Glomerular visceral epithelial cell (primary cell): ENCODE measurements around the gene JUN.
"Not testable (repeated sequence)": the region's sequence is repeated elsewhere in the genome, so short reads cannot be mapped to it uniquely, and the experiment has no call there.

ENCODE experiments used
- DNase-seq: peaks from one replicate; pipeline ENCODE4 v3.0.0-alpha.2; 2016; ENCODE audit errors: extremely low spot score

The JUN gene

GRCh38 chr1:58808077-58808476 is 24.2 kb upstream of the JUN start:
- no peak for DNase-seq

- DNase-seq: no peak
Observed at GRCh38 chr1:58805716-58806571, 22.1 kb upstream of the JUN start.

GRCh38 chr1:58804853-58805565 is 21.2 kb upstream of the JUN start:
- DNase-seq: no peak

GRCh38 chr1:58803858-58804257 is 20.0 kb upstream of the JUN start:
- no peak for DNase-seq

GRCh38 chr1:58802640-58803399 is 19.0 kb upstream of the JUN start:
- DNase-seq: no peak

- not testable (repeated sequence) for DNase-seq
Observed at GRCh38 chr1:58801286-58801685, 17.4 kb upstream of the JUN start.

- DNase-seq: no peak
Observed at GRCh38 chr1:58799650-58800049, 15.8 kb upstream of the JUN start.

- no peak for DNase-seq
Observed at GRCh38 chr1:58798910-58799442, 15.1 kb upstream of the JUN start.

- DNase-seq: no peak
Observed at GRCh38 chr1:58796416-58796815, 12.6 kb upstream of the JUN start.

- DNase-seq: no peak
Observed at GRCh38 chr1:58794585-58794984, 10.7 kb upstream of the JUN start.

- DNase-seq: no peak
Observed at GRCh38 chr1:58792846-58793245, 9.0 kb upstream of the JUN start.

- no peak for DNase-seq
Observed at GRCh38 chr1:58791106-58791505, 7.3 kb upstream of the JUN start.

- DNase-seq: no peak
Observed at GRCh38 chr1:58789996-58790660, 6.3 kb upstream of the JUN start.

GRCh38 chr1:58789322-58789856 is 5.5 kb upstream of the JUN start:
- DNase-seq: no peak

GRCh38 chr1:58788259-58788658 is 4.4 kb upstream of the JUN start:
- DNase-seq: no peak

GRCh38 chr1:58786927-58787245 is 3.0 kb upstream of the JUN start:
- DNase-seq: no peak

- DNase-seq: no peak
Observed at GRCh38 chr1:58786184-58786926, 2.5 kb upstream of the JUN start.

- peak; percentile 91 for DNase-seq
Observed at GRCh38 chr1:58785442-58786058, 1.7 kb upstream of the JUN start.

- peak; percentile 94 for DNase-seq
Observed at GRCh38 chr1:58784758-58785441, 1.1 kb upstream of the JUN start.
